GM19025 (cell line): ENCODE results near the gene FNTB.
A peak's percentile ranks its signal among the peaks of the same experiment; 100 is the strongest.

ENCODE experiments used
- ATAC-seq: cut with Tn5 transposase; IDR thresholded peaks from one replicate; pipeline ENCODE4 v1.9.1; 2021; ENCODE audit warnings: mild to moderate bottlenecking, low read depth, moderate library complexity; ENCODE audit not compliant: unreplicated experiment

The FNTB gene

DNA sequence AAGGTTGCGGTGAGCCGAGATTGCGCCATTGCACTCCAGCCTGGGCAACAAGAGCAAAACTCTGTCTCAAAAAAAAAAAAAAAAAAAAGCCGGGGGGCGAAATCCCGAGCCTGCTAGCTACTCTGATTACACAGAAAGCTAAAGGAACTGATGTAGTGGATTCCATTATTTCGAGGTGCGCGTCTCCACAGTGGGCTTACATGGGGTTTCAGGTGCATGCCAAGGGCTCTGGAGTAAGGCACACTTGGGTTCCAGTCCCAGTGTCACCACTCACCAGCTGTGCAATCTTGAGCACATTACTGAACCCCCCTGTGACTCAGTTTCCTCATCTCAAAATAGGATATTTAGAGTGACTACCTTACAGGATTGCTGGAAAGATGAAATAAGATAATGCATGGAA is 12.9 kb upstream of the FNTB start:
- no peak for ATAC-seq

DNA sequence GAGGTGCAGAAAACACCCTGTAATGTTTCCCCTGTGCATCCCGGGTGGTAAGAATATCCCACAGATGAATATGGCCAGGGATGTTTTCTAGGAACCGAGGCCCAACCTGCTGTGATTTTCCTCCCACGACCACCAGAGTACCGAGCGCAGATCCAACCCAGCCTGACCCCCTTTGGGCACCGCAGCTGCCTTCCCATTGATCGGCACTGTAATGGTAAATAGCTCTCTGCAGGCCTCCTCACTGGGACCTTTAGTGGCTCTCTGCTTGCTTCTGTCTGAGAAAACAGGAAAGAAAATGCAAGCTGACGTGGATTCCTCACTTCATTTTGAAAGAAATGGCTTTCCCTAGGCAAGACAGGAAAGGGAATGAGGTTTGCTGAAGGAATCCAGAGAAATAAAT is 12.1 kb upstream of the FNTB start:
- ATAC-seq, result no peak

DNA sequence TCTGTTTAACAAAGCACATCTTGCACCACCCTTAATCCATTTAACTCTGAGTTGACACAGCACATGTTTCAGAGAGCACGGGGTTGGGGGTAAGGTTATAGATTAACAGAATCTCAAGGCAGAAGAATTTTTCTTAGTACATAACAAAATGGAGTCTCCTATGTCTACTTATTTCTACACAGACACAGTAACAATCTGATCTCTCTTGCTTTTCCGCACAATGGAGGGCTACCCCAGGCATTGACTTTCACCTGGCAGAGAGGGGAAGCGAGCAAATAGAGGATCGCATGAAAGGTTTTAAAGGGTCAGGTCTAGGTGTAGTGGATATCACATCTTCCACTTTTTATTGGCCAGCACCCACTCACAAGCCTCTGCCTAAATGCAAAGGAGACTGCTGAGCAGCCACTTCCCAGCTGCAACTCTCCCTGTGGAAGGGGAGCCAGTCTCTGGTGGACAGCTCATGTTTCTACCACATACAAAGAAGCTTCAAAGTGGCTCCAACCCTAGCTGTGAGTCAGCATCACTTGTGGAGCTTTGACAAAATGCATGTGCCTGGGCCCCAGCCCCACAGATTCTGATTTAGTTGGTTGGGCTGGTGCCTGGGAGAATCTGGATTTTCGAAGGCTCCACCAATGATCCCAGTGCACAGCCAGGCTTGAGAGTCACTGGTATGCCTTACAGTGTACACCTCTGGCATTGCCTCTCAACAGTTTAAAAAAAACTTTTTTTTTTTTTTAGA is 7.2 kb upstream of the FNTB start:
- ATAC-seq, result no peak

DNA sequence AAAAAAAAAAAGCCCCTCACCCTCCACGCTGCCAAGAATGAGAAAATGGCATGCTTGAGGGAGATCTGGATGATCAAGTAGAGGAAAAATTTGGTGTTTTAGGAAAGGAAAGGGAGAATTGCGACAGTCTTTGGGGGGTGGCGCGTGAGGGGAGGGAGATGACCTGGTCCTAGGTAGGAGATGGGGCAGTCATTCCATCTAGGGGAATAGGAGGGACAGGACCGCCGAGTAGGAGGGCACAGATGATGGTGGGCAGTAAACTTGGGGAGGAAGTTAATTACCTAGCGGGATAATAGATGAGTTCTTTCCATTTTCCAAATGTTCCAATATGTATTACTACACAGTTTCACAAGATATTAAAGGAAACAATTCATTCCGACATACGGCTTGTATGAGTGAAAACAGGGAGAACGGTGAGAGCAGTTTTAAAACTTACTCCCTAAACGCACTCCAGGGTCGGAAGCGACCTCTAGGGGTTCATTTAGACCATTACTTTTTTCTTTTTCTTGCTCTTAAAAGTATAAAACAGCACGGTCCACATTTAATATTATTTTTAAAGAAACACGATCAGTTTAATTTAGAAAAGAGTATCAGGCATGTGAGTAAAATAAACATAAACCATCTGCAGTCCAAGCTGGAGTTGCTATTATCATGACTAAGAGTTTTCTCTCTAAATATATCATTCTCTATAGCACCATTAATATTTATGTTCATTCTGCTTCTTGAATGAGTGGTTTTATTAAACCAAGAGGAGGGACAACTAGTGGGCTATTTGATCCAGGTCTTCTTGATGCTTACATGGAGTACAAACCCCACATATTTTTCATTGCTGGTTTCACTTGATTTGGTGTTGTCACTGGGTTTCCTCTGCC is 3.0 kb upstream of the FNTB start:
- no peak for ATAC-seq

DNA sequence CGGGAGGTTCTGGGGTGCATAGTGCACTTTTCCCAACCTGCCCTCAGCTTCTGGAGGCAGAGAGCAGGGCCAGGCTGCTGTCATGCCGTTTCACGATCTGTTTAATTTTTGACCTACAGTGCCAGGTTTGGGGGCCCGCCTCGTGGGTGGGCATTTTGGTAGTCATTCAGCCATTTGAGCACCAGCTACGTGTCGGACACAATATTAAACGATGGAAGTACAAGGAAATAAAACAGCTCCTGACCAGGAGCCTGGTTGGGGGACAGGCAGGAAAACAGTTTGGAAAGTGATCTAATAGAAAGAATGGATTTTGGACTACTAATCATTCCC is 708 bp downstream of the FNTB start:
- ATAC-seq, result no peak

DNA sequence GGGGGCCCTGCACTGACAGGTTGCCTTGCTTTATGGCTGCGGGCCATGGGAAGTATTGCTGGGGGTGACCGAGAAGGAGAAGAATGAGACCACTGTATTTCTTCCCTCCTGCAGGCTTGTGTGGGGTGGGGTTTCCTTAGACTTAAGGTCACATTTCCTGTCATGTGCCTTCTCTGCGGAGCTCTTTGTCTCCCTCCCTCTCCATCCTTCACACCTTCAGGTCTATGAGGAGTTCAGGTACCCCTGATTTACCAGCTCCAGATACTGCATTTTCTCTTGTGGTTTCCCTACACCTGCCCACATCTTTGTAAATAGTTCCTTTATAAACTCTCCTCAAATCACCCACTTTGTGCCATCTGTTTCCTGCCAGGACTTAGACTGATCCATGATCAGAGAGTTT is 3.6 kb downstream of the FNTB start:
- no peak for ATAC-seq

DNA sequence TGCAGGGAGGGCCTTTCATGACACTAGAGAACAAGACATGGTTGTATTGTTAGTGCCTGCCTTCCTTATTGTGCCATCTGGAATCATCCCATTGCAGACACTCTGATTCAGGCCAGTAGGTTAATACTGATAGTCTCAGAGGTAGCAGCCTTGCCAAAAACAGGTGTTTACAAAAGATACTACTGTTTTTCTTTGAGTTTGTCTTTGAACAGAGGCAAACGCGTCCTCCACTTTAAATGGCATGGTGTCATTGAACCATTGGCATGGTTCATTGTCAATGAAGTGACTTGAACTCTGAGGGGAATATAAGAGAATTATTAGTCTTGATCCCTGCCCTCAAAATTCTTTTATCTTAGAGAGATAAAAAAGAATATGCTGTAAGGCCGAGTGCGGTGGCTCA is 4.2 kb downstream of the FNTB start:
- ATAC-seq, result no peak

DNA sequence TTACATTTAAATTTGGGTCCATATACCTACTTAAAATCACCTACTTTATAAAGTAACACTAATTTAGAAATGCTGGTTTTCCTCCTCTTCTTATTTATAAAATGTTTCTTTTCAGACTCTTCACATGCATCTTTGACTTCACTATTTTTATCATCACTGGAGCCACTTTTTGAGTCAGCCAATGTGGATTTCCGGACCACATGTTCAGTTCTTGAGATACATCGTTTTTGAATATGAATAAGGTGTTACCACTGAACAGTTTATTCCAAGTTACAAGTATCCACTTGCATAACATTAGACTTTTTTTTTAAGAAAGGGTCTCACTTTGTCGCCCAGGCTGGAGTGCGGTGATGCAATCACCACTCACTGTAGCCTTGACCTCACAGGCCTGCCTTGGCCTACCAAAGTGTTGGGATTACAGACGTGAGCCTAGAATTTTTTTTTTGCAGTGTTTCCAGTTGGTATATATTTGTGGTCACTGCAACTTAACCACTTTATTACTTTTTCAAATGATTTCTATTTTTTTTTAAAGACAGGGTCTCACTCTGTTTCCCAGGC is 5.7 kb downstream of the FNTB start:
- ATAC-seq, result no peak

DNA sequence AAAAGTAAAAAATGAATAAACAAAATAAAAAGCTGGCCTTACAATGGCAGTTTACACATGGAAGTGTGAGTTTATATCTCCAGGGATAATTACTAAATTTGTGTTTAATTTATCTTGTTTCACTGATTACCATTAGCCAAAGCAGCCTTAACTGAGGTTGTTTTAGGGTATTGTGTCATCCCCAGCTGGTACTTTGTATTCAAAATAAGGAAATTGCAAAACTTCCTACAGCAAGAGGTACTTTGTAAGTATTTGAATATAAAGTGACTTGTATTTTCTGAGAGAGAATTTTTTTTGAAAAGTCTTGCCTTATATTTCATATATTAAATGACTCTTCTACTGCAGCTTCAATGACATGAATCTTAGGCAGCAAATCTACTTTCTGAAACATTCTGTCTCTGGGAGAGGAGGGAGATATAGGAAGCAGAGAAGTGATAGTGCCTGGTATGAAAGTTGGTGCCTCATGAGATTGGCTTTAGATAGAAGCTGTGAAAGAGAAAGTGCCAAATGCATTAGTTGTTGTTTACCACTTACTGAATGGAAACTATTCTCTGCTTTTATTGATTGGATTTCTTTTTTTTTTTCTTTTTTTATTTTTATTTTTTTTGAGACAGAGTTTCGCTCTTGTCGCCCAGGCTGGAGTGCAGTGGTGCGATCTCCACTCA is 6.7 kb downstream of the FNTB start:
- no peak for ATAC-seq

DNA sequence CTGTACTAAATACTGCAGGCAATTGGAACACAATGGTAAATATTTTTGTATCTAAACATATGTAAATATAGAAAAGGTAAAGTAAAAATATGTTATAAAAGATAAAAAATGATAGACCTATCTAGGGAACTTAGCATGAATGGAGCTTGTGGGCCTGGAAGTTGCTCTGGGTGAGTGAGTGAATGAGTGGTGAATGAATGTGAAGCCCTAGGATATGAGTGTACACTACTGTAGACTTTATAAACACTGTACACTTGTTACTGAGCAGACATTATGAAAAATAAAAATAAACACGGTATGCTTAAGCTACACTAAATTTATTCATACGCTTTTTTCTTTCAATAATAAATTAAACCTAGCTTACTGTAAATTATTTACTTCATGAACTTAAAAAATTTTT is 7.8 kb downstream of the FNTB start:
- no peak for ATAC-seq

DNA sequence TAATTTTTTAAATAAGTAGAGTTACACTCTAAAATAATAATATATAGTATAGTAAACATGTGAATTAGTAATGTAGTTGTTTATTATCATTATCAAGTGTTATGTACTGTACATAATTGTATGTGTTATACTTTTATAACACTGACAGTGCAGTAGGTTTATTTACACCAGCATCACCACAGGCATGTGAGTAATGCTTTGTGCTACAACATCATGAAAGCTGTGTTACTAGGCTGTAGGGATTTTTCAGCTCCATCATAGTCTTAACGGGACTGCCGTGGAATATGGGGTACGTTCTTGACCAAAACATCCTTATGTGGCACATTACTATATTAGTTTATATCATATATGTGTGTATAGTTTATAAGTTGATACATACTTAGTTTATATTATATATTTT is 8.6 kb downstream of the FNTB start:
- ATAC-seq, result no peak

DNA sequence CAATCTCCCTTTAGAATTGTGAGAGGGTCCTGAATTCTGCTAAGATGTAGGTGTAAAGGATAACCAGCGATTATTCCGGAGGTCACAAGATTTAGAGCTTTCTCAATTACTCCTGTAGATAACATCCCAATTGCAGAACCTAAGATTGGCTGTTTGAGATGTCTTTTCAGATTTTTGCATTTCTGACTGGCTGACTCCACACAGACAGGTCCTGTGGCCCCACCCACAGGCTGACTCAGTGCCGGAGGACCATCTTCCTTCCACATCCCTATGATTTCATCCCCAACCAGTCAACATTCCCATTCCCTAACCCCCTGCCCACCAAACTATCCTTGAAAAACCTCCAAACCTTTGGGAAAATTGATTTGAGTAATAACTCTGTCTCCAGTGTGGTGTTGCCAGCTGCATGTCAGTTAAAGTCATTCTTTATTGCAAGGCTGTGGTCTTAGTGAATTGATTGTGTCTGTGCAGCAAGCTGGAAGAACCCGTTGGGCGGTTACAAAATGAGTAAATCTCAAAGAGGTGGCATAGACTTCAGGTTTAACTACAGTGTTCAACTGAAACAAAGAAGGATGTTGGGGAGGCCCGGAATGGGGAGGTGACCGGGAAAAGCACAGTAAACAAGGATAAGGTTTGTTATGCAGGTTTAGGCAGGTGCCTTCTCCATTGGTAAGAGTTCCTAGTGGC is 10.6 kb downstream of the FNTB start:
- no peak for ATAC-seq

DNA sequence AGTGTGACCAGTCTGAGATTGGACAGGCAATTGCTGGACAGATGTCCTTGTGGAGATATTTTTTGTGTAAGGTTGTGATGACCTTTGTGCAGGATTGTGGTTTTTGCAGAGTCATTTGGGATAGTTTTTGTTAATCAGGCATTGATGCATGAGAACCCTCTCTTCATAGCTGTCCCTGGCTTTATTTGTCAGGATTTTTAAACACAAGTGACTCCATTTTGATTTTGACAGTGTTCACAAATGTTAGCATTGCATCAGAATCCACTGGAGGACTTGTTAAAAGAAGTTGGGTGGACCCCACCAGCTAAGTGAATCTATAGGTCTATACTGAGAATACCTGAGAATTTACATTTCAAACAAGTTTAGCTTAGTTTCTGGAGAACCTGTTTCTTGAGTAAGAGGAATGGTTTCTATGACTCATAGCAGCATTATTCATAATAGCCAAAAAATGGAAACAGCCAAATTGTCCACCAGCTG is 11.8 kb downstream of the FNTB start:
- no peak for ATAC-seq

DNA sequence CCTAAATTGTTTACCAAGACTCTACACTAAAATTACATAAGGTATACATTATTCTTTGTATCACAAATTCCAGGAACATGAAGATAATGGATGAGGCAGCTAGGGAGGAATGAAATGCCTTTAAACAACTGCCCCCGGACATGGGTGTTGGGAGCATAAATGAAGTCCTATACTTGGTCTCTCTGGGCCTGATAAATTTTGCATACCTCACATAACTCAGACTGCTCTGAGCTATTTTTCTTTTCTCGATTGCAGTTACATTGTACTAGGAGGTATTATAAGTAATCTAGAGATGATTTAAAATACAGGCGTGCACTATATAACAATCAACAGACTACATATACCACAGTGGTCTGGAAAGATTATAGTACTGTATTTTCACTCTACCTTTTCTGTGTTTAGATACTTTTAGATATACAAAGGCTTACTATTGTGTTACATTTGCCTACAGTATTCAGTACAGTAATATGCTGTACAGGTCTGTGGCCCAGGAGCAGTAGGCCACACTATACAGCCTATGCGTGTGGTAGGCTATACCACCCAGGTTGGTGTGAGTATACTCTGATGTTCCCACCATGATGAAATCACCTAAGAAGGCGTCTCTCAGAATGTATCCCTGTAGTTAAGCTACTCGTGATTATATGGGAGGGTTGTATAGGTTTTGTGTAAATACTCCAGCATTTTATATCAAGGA is 14.3 kb downstream of the FNTB start:
- no peak for ATAC-seq

DNA sequence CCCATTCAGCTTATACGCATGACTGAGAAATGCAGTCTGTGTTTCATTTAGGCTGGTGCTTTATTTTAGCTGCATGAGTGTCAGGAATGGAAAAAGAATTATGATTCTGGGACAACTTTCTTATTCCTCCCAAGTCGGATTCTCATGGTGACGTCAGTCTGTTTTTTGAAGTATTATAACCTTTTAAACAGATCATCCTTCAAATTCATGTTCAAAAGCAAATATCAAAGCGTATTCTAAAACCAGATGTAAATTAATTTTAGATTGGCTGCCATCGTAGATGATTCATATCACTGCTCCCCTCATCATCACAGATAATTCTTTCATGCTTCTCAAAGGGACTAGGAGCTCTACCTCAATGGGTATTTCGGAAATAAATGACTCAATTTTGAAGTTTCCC is 15.0 kb downstream of the FNTB start:
- no peak for ATAC-seq

DNA sequence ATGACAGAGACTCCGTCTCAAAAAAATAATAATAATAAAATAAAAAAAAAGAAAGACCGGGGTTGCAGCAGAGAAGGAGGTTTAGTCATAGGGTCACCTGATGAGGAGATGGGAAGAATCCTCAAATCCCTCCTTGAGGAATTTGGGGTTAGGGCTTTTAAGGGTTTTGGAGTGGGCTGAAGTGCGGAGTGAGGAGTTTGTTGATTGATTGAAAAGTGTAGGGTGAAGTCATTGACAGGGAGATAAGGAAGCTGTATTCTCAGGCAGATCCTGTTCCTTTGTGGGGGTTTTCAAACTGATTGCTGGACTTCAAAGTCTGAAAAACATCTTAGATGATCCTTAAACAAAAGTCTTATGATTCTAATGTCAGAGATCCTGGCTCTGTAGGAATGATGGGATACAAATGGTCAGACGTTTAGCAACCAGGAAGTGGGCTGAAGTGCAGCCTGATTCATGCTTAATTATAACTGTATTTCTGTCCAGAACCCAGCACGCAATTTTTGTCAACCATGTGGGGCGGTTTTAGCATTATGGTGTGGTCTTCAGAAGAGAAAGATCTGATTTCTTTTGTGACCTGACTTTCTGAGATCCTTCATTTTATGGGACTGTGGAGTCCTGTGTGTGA is 16.0 kb downstream of the FNTB start:
- no peak for ATAC-seq

DNA sequence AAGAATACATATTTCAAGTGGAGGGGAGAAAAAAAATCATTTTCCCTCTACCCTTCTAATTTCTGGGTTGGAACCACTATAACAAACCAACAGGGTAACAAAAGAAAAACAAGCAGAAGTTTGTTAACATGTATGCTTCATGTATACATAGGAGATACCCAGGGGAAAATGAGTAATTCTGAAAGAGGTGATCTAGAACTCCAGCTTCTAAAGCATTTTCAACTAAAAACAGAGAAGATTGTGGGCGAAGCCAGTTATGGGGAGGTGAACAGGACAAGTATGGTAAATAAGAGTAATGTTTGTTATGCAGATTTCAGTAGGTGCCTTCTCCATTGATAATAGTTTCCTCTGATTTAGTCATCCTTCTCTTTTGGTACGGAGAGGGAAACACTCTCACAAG is 16.7 kb downstream of the FNTB start:
- peak; percentile 61 for ATAC-seq

DNA sequence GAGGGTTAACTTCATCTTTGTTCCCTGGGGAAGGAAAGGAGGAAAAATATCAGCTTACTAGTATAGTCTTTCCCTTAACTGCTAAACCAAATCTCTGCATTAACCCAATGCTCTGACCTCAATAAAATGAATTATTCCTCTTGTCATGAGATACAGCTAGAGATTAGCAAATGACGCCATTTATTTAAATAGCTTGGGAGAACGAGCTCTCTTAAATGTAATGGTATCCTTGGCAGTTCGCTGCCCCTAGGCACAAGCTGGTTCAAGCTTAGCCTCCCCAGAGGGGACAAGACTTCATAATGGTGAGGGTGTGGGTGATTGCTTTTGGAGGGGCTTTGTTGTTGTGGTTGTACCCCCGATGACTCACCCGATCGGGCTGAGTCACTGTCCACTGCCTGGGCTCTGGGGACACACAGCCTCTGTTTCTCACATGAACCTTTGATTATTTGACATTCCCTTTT is 19.6 kb downstream of the FNTB start:
- no peak for ATAC-seq

DNA sequence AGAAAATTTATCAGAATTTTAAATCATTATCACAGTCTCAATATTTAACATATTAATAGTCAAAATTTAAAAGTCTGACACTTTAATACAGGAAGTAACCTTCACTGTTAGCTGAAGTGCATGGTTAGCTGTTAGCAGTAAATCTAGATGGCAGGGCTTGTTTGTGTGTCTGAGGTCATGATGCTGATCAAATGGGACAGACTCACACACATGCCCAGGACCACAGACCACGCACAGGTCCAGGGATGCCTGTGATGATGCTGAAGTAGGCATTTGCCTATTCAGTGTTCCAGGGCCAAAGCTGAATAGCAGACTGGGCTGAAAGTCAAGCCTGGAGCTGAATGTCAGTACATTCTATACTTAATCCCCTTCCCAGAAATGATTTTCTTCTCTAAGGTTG is 20.5 kb downstream of the FNTB start:
- ATAC-seq, result no peak
